Measurements from ENCODE around the gene CKM.
"Not testable (repeated sequence)": the region's sequence is repeated elsewhere in the genome, so short reads cannot be mapped to it uniquely, and the experiment has no call there.

Gene CKM

GRCh38 chr19:45314708-45315245 is 7.9 kb downstream of the CKM start:
- no peak for DNase-seq

GRCh38 chr19:45312285-45312684 is 10.4 kb downstream of the CKM start:
- not testable (repeated sequence) for DNase-seq

- no peak for DNase-seq
These were observed 11.1 kb downstream of the CKM start for GRCh38 chr19:45311621-45312020.

- DNase-seq: not testable (repeated sequence)
These were observed 13.4 kb downstream of the CKM start for GRCh38 chr19:45309322-45309721.

- no peak for DNase-seq
These were observed 15.3 kb downstream of the CKM start for GRCh38 chr19:45307361-45307760.

- DNase-seq: no peak
These were observed 16.1 kb downstream of the CKM start for GRCh38 chr19:45306518-45307027.

- no peak for DNase-seq
These were observed 16.6 kb downstream of the CKM start for GRCh38 chr19:45306040-45306439.

- no peak for DNase-seq
These were observed 17.3 kb downstream of the CKM start for GRCh38 chr19:45305421-45305820.

- no peak for DNase-seq
These were observed 17.7 kb downstream of the CKM start for GRCh38 chr19:45305007-45305406.

- no peak for DNase-seq
These were observed 18.3 kb downstream of the CKM start for GRCh38 chr19:45304141-45304926.

- no peak for DNase-seq
These were observed 19.2 kb downstream of the CKM start for GRCh38 chr19:45303269-45304060.

GRCh38 chr19:45302416-45302815 is 20.3 kb downstream of the CKM start:
- no peak for DNase-seq

- no peak for DNase-seq
These were observed 23.0 kb downstream of the CKM start for GRCh38 chr19:45299719-45300118.

GRCh38 chr19:45298264-45298663 is 24.4 kb downstream of the CKM start:
- no peak for DNase-seq

- no peak for DNase-seq
These were observed 25.0 kb downstream of the CKM start for GRCh38 chr19:45297674-45298073.

- no peak for DNase-seq
These were observed 26.3 kb downstream of the CKM start for GRCh38 chr19:45296355-45296754.

GRCh38 chr19:45295873-45296272 is 26.8 kb downstream of the CKM start:
- DNase-seq: no peak

GRCh38 chr19:45294291-45295029 is 28.2 kb downstream of the CKM start:
- DNase-seq: no peak

GRCh38 chr19:45293682-45294081 is 29.0 kb downstream of the CKM start:
- no peak for DNase-seq

- no peak for DNase-seq
These were observed 30.8 kb downstream of the CKM start for GRCh38 chr19:45291834-45292233.

GRCh38 chr19:45290381-45290931 is 32.2 kb downstream of the CKM start:
- no peak for DNase-seq

- no peak for DNase-seq
These were observed 39.1 kb downstream of the CKM start for GRCh38 chr19:45283443-45284033.
